HL-60 (cell line): ENCODE results near the gene EIF3K.

ENCODE experiments used
- CTCF ChIP-seq: IDR thresholded peaks from one replicate; pipeline ENCODE4 v1.5.1; 2011; ENCODE audit warnings: low read length, control low read depth, inconsistent platforms; ENCODE audit not compliant: insufficient read depth
- POLR2AphosphoS5 ChIP-seq: IDR thresholded peaks from 2 replicates; pipeline ENCODE4 v1.6.1; 2012; ENCODE audit warnings: low read depth
- REST ChIP-seq: IDR thresholded peaks from 2 replicates; pipeline ENCODE4 v1.6.1; 2012; ENCODE audit warnings: low read depth; ENCODE audit not compliant: insufficient replicate concordance
- SPI1 ChIP-seq: IDR thresholded peaks from 2 replicates; pipeline ENCODE4 v1.6.1; 2012; ENCODE audit warnings: low read depth, mild to moderate bottlenecking, borderline replicate concordance

DNA sequence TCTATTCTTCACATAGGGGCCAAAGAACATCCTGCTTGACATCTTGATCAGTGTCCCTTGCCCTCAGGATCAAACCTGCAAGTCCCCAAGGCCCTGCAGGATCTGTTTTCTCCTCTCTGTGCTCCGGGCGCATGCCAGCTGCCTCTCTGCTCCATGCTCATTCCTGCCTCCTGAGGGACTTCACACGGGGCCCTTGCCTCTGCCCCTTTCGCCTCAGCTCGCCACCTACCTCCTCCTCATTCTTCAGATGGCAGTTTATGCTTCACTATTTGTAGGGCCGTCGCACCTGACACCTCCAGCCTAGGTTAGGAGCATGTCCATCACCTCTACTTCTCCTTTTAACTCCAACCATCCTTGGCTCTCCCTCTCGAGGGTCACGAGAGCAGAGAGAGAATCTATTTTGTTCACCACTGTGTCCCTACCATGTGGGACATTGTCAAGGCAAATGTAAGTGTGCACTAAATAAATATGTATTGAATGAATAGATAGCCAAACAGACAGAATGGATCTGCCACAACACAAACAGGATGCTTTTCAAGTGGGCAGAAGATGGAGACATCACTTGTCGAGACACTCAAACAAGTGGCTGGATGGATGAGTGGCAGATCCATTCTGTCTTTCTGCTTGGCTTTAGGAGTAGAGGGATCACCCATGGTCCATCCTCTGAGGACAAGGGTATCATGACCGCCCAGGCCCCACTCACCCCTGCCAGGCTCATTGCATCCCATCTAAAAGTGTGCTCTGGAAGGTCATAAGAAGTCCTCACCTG lies 58.1 kb downstream of the EIF3K start:
- no peak for TF ChIP-seq CTCF
- no peak for TF ChIP-seq POLR2AphosphoS5
- no peak for TF ChIP-seq REST
- TF ChIP-seq SPI1 = no peak
